RKO (cell line): Measurements from ENCODE around the gene SNAP23.
"Not testable (repeated sequence)": the region's sequence is repeated elsewhere in the genome, so short reads cannot be mapped to it uniquely, and the experiment has no call there.

Experiments
- DNase-seq: peaks from one replicate; pipeline ENCODE4 v3.0.0-alpha.2; 2016; ENCODE audit warnings: low spot score

The SNAP23 gene

GRCh38 chr15:42498212-42499068, 3.0 kb downstream of the SNAP23 start:
- DNase-seq: no peak

GRCh38 chr15:42499858-42500609, 4.6 kb downstream of the SNAP23 start:
- DNase-seq: no peak

- DNase-seq: no peak
Measured at GRCh38 chr15:42502477-42502876, 7.0 kb downstream of the SNAP23 start.

- DNase-seq: no peak
Measured at GRCh38 chr15:42503825-42504224, 8.4 kb downstream of the SNAP23 start.

GRCh38 chr15:42504631-42505030, 9.2 kb downstream of the SNAP23 start:
- DNase-seq: no peak

- DNase-seq: peak; percentile 26
Measured at GRCh38 chr15:42507514-42507913, 12.1 kb downstream of the SNAP23 start.

- no peak for DNase-seq
Measured at GRCh38 chr15:42508263-42508690, 12.8 kb downstream of the SNAP23 start.

GRCh38 chr15:42510258-42511006, 15.0 kb downstream of the SNAP23 start:
- DNase-seq: no peak

- no peak for DNase-seq
Measured at GRCh38 chr15:42511007-42511391, 15.6 kb downstream of the SNAP23 start.

GRCh38 chr15:42523331-42523730, 27.9 kb downstream of the SNAP23 start:
- no peak for DNase-seq

- no peak for DNase-seq
Measured at GRCh38 chr15:42528970-42529369, 33.5 kb downstream of the SNAP23 start.

- no peak for DNase-seq
Measured at GRCh38 chr15:42533246-42533645, 37.8 kb downstream of the SNAP23 start.

- no peak for DNase-seq
Measured at GRCh38 chr15:42544853-42545629, 49.6 kb downstream of the SNAP23 start.

GRCh38 chr15:42547918-42548248, 52.4 kb downstream of the SNAP23 start:
- DNase-seq: no peak

GRCh38 chr15:42548249-42549031, 53.0 kb downstream of the SNAP23 start, which contains the start of the genes HAUS2 and LRRC57:
Gene HAUS2 (plus strand): TSS chr15:42548838. CDS start chr15:42548873, 35 bp downstream.
Gene LRRC57 (minus strand): TSS chr15:42548793. CDS start chr15:42548434, 359 bp downstream.
- DNase-seq: peak; percentile 85

- peak; percentile 56 for DNase-seq
Measured at GRCh38 chr15:42549032-42549491, 53.6 kb downstream of the SNAP23 start.

- DNase-seq: no peak
Measured at GRCh38 chr15:42549741-42550392, 54.4 kb downstream of the SNAP23 start.

- DNase-seq: no peak
Measured at GRCh38 chr15:42553554-42553953, 58.1 kb downstream of the SNAP23 start.

- DNase-seq: not testable (repeated sequence)
Measured at GRCh38 chr15:42556550-42557207, 61.2 kb downstream of the SNAP23 start.

GRCh38 chr15:42558739-42559138, 63.3 kb downstream of the SNAP23 start:
- DNase-seq: no peak
